ENCODE measurements around the gene ARHGAP27. TPM values are rescaled to one million over a fixed set of nuclear protein-coding genes. Genes with fewer than 3 reads are reported as not detected.

The ARHGAP27 gene
- total RNA-seq, 1 experiment from 2014 or later, result 61.4 TPM

DNA sequence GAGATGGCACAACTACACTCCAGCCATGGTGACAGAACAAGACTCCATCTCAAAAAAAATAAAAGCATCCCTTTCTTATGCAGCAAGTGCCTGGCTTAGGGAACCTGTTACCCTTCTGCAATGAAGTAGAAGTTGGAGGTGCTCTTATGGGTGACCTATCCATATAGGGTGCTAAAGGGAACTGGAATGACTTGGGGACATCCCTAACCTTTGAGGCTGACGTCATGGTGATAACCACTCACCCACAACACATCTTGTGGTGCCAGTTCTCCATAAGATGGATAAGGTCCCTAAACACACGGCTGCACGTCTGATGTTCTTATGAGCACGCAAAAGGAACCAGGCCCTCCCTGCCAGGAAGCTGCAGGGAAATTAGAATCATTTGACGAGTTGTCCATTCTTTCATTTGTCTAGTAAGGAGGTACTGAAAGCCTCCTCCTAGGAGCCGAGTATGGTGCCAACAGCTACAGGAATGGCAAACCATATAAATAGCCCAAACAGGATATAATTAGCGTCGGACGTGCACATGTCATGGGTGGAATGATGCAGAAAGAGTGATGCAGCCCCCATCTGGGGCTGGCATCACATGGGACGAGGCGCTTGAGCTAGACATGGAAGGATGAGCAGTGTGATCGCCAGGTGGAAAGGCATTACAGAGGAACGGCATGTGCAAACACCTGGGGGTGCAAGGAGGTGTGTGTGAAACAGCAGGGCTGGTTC, 52.5 kb downstream of the ARHGAP27 start:
- Histone ChIP-seq H3K4me1 (replicated peaks; ENCODE audit: insufficient read depth) (peaks cover 22% of the 10 kb centered on the region), H3K27ac (no peak overlapping the region), H4K20me1 (ENCODE audit: insufficient read depth) (no peaks in the 10 kb centered on the region), H3K4me3 (no peak overlapping the region), H3K27me3 (ENCODE audit: insufficient read depth, low read depth) (no peaks in the 10 kb centered on the region), H3K9me3 (ENCODE audit: insufficient read depth, low read depth) (no peaks in the 10 kb centered on the region), H3K4me2 (no peak overlapping the region), H2AFZ (no peak overlapping the region), H3K36me3 (ENCODE audit: low read depth) (no peaks in the 10 kb centered on the region), H3K79me2 (ENCODE audit: low read depth) (no peaks in the 10 kb centered on the region), H3F3A (ENCODE audit: insufficient read depth, low read depth) (peaks cover 9% of the 10 kb centered on the region; the same call in 1 of the 2 replicates), H3K9me2 (ENCODE audit: insufficient read depth) (no peaks in the 10 kb centered on the region)
- no peak for DNase-seq
- intact Hi-C loops (cut with micrococcal nuclease; ENCODE audit: unreplicated experiment), result no loop called here
- BruUV-seq (replicated peaks), result no TSS peak
- TF ChIP-seq, protein P1, sequence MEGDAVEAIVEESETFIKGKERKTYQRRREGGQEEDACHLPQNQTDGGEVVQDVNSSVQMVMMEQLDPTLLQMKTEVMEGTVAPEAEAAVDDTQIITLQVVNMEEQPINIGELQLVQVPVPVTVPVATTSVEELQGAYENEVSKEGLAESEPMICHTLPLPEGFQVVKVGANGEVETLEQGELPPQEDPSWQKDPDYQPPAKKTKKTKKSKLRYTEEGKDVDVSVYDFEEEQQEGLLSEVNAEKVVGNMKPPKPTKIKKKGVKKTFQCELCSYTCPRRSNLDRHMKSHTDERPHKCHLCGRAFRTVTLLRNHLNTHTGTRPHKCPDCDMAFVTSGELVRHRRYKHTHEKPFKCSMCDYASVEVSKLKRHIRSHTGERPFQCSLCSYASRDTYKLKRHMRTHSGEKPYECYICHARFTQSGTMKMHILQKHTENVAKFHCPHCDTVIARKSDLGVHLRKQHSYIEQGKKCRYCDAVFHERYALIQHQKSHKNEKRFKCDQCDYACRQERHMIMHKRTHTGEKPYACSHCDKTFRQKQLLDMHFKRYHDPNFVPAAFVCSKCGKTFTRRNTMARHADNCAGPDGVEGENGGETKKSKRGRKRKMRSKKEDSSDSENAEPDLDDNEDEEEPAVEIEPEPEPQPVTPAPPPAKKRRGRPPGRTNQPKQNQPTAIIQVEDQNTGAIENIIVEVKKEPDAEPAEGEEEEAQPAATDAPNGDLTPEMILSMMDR (conservative IDR thresholded peaks at IDR 0.05), result no peak
- TF ChIP-seq EZH2 (IDR thresholded peaks at IDR 0.05; ENCODE audit: low read depth), result no peak
- ChIA-PET CTCF (no interaction called here), POLR2A (ENCODE audit: unreplicated experiment) (no interaction called here)

DNA sequence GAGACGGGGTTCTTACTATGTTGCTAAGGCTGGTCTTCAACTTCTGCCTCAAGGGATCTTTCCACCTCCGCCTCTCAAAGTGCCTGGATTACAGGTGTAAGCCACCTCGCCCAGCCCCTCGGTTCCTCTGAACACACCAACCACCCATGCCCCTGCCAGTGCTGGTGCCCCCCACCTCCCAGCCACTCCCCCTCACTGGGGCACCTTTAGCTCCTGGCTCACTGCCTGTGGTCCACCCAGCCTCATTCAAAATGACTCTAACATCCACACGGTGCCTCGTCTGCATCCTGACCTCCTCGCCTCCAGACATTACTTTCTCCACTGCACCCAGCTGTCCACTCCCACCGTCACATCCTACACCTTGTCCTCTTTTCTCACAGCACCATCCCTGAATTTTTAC, 55.3 kb downstream of the ARHGAP27 start:
- DNase-seq, result no peak
- no peak for TF ChIP-seq EZH2 (IDR thresholded peaks at IDR 0.05; ENCODE audit: low read depth)
- POLR2A ChIA-PET (ENCODE audit: unreplicated experiment), result no interaction called here
- CTCF ChIA-PET, result no interaction called here
- Histone ChIP-seq H2AFZ (no peak overlapping the region), H3K9me2 (ENCODE audit: insufficient read depth) (no peaks in the 10 kb centered on the region), H4K20me1 (ENCODE audit: insufficient read depth) (no peaks in the 10 kb centered on the region), H3K27ac (no peak overlapping the region), H3K79me2 (ENCODE audit: low read depth) (no peaks in the 10 kb centered on the region), H3K9me3 (ENCODE audit: insufficient read depth, low read depth) (no peaks in the 10 kb centered on the region), H3K36me3 (ENCODE audit: low read depth) (no peaks in the 10 kb centered on the region), H3F3A (ENCODE audit: insufficient read depth, low read depth) (peaks cover 30% of the 10 kb centered on the region), H3K4me2 (no peak overlapping the region), H3K27me3 (ENCODE audit: insufficient read depth, low read depth) (no peaks in the 10 kb centered on the region), H3K4me1 (replicated peaks; ENCODE audit: insufficient read depth) (peaks cover 38% of the 10 kb centered on the region), H3K4me3 (no peak overlapping the region)
- no TSS peak for BruUV-seq (replicated peaks)
- intact Hi-C loops (cut with micrococcal nuclease; ENCODE audit: unreplicated experiment), result no loop called here

DNA sequence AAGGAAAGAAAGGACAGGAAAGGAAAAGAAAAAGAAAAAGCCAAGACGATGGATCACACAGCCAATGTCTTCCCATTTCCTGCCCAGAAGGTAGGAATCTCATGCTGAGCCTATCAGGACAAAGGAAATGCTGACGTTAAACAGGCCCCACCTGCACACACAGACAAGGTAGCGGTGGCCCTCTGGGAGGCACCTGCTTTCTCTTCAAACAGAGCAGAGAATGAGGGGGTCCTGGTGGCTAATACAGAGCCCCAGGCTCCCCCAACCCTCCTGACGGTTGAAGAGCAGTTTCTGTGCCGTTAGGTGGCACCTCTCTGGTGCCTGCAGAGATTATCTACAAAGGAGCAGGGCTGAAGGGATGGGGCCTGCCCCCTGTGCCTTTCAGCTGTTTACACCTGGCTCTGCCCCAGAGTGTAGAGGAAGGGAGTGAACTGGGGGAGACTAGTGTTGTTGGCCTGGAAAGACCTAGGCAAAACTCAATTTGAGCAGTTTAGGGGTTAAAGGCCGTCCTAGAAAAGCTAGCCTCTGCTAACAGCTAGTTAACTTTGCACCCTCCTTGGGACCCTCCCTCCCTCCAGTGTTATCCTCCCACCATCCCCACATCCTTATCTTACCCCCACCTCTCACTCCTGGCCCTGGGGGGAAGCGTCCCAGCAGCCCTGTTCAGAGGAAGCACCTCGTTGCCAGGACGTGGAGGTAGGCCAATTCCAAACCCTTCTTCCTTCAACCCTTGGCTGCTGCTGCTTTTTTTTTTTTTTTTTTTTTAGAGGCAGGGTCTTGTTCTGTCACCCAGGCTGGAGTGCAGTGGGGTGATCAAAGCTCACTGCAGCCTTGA, 56.3 kb downstream of the ARHGAP27 start:
- Histone ChIP-seq H3K9me2 (ENCODE audit: insufficient read depth) (no peaks in the 10 kb centered on the region), H3K36me3 (ENCODE audit: low read depth) (no peaks in the 10 kb centered on the region), H3K4me3 (no peak overlapping the region), H3K79me2 (ENCODE audit: low read depth) (no peaks in the 10 kb centered on the region), H3K27ac (no peak overlapping the region), H3F3A (ENCODE audit: insufficient read depth, low read depth) (peaks cover 33% of the 10 kb centered on the region), H3K27me3 (ENCODE audit: insufficient read depth, low read depth) (no peaks in the 10 kb centered on the region), H3K4me1 (replicated peaks; ENCODE audit: insufficient read depth) (peaks cover 43% of the 10 kb centered on the region), H3K4me2 (no peak overlapping the region), H3K9me3 (ENCODE audit: insufficient read depth, low read depth) (no peaks in the 10 kb centered on the region), H2AFZ (no peak overlapping the region), H4K20me1 (ENCODE audit: insufficient read depth) (no peaks in the 10 kb centered on the region)
- ChIA-PET CTCF (interaction anchor here (1.1 kb wide), 1 partner anchor 8 kb away, joined by 4 read pairs; no protein-coding TSS in a partner anchor), POLR2A (ENCODE audit: unreplicated experiment) (interaction anchor here (0.6 kb wide), 1 partner anchor 316 kb away, joined by 9 read pairs; no protein-coding TSS in a partner anchor)
- TF ChIP-seq, protein P1 (conservative IDR thresholded peaks at IDR 0.05), result no peak
- no peak for TF ChIP-seq EZH2 (IDR thresholded peaks at IDR 0.05; ENCODE audit: low read depth)
- intact Hi-C loops (cut with micrococcal nuclease; ENCODE audit: unreplicated experiment), result no loop called here
- DNase-seq, result no peak
- BruUV-seq (replicated peaks), result no TSS peak

Data from PC-9 (cell line).